Activated CD4-positive, alpha-beta memory T cell treated with anti-CD3 and anti-CD28 coated beads, Interleukin-2, amount 10 ng/mL, durations not matched to agents 7 days and 5 days (primary cell): ENCODE data around the gene SIRPD. TPM values are rescaled to one million over a fixed set of nuclear protein-coding genes. Genes with fewer than 3 reads are reported as not detected.

ENCODE experiments used
- CTCF ChIA-PET: fragments of 350-600 bp; sonication (Branson Sonifier 250); formaldehyde crosslinking; loops from one replicate; lab custom pipeline; 2021; ENCODE audit warnings: antibody characterized with exemption, inconsistent platforms; lab: Charles Lee
- POLR2A ChIA-PET: fragments of 350-600 bp; sonication (Branson Sonifier 250); formaldehyde crosslinking; loops from one replicate; lab custom pipeline; 2021; ENCODE audit warnings: antibody characterized with exemption; lab: Charles Lee
- DNase-seq: peaks from one replicate; pipeline ENCODE4 v3.0.0-alpha.2; 2020
- H3K27ac Mint-ChIP-seq: one replicate; pipeline ENCODE4 v1.8.0; 2021; ENCODE audit warnings: mild to moderate bottlenecking, mixed read lengths
- H3K27me3 Mint-ChIP-seq: one replicate; pipeline ENCODE4 v1.8.0; 2021; ENCODE audit warnings: mixed read lengths
- H3K36me3 Mint-ChIP-seq: one replicate; pipeline ENCODE4 v1.8.0; 2021; ENCODE audit warnings: low read depth, mixed read lengths
- H3K4me1 Mint-ChIP-seq: one replicate; pipeline ENCODE4 v1.8.0; 2021; ENCODE audit warnings: mixed read lengths
- H3K4me3 Mint-ChIP-seq: one replicate; pipeline ENCODE4 v1.8.0; 2021; ENCODE audit warnings: mild to moderate bottlenecking, mixed read lengths
- H3K9me3 Mint-ChIP-seq: one replicate; pipeline ENCODE4 v1.8.0; 2021; ENCODE audit warnings: mixed read lengths
- total RNA-seq, 2 experiments: library from RNA; stranded (reverse); gene quantifications; one replicate each; pipeline ENCODE4 v1.2.3, GENCODE V29; 2021

The SIRPD gene
- total RNA-seq, 2 experiments from 2014 or later: 0.15 TPM; not detected in 1

DNA sequence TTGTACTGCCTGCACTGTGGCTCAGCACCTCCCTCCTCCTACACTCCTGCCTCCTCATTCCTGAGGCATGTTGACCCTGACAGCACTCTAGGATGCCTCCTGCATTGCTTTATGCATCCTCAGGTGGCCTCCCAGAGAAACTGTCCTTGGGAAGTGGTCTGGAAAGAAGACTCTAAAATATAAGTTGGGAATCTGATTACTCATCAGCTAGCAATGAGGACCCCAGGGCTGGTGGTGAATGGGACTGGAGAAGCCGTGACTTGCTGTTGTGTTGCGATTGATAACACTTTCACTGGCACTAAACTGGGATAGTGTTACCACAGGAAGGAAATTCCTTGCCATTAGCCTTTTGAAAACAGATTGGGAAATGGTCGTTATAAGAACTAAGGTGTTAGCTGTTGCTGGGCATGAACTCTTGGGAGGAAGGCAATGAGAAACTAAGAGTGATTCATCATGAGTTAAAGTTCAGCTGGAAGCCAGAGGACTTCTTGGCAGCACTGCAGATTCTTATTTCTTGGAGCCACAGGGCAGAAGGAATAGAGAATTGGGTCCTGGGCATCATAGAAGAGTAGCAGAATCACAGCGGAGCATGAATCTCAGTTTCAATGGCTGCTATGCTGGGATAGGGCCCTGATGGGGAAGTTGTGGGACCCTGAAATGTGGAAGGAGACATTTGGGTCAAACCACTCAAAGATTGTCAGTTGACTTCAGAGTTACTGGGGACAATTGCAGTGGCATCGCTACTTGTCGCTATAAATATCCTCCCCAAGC lies 10.1 kb upstream of the SIRPD start:
- no peaks in the 10 kb centered on the region for H3K4me1 Mint-ChIP-seq
- no peak overlapping the region for H3K27ac Mint-ChIP-seq
- H3K36me3 Mint-ChIP-seq: peaks cover 3% of the 10 kb centered on the region
- H3K4me3 Mint-ChIP-seq: no peak overlapping the region
- no peak for DNase-seq
- no peaks in the 10 kb centered on the region for H3K27me3 Mint-ChIP-seq
- ChIA-PET POLR2A (no interaction called here), CTCF (no interaction called here)
- peaks cover 4% of the 10 kb centered on the region for H3K9me3 Mint-ChIP-seq

DNA sequence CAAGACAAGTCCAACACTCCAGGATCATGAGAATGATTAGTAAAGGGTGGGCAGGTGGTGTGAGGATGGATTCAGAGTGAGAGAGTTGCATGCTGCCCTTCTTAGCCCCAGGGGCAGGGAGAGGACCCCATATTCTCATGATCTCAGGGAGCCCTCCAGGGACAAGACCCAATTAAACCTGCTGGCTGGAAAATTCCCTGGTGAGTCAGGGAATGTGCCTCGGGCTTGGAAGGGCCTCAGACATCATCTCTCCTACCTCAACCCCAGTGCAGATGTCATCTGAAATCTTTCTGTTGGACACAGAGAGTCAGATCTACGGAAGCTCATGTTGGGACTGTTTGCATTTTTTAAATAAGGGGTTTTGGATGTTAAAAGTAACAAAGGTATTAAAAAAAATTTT lies 9.2 kb upstream of the SIRPD start:
- no peak overlapping the region for H3K4me3 Mint-ChIP-seq
- peaks cover 3% of the 10 kb centered on the region for H3K36me3 Mint-ChIP-seq
- H3K9me3 Mint-ChIP-seq: peaks cover 4% of the 10 kb centered on the region
- no peak overlapping the region for H3K27ac Mint-ChIP-seq
- POLR2A ChIA-PET: no interaction called here
- no peak for DNase-seq
- H3K4me1 Mint-ChIP-seq: no peaks in the 10 kb centered on the region
- no peaks in the 10 kb centered on the region for H3K27me3 Mint-ChIP-seq
- CTCF ChIA-PET: no interaction called here

DNA sequence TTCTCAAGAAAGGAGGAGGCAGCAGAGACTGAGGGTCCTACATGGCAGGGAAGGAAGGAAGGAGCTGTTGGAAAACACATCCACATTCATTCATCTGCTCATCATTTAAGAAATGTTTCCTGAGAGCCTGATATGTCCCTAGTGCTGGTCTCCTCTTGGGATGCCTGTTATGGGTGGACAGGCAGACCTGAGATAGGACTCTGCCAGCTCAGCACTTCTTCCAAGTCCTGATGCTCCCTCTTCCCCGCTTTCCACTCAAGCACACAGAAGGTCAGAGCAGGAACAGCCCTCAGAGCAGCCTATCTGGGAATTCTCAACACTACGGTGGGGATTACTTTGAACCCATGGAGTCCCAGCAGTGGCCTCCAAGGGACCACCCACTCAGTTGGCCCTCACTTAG lies 8.0 kb upstream of the SIRPD start:
- POLR2A ChIA-PET: no interaction called here
- Mint-ChIP-seq H3K4me1 (no peaks in the 10 kb centered on the region), H3K27ac (no peak overlapping the region), H3K4me3 (no peak overlapping the region), H3K27me3 (peaks cover 3% of the 10 kb centered on the region), H3K9me3 (peaks cover 6% of the 10 kb centered on the region), H3K36me3 (peaks cover 3% of the 10 kb centered on the region)
- no peak for DNase-seq
- CTCF ChIA-PET: no interaction called here

DNA sequence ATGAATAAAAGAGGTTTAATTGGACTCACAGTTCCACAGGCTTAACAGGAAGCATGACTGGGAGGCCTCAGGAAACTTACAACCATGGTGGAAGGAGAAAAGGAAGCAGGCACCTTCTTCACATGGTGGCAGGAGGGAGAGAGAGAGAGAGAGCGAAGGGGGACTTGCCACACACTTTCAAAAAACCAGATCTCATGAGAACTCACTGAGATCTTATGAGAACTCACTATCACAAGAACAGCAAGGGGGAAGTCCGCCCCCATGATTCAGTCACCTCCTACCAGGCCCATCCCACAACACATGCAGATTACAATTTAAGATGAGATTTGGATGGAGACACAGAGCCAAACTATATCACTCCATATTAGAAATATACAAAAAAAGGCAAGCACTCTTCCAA lies 6.1 kb upstream of the SIRPD start:
- Mint-ChIP-seq H3K27ac (no peak overlapping the region), H3K27me3 (peaks cover 3% of the 10 kb centered on the region), H3K36me3 (peaks cover 3% of the 10 kb centered on the region), H3K9me3 (peaks cover 6% of the 10 kb centered on the region), H3K4me1 (no peaks in the 10 kb centered on the region), H3K4me3 (no peak overlapping the region)
- POLR2A ChIA-PET: no interaction called here
- DNase-seq: no peak
- CTCF ChIA-PET: no interaction called here

DNA sequence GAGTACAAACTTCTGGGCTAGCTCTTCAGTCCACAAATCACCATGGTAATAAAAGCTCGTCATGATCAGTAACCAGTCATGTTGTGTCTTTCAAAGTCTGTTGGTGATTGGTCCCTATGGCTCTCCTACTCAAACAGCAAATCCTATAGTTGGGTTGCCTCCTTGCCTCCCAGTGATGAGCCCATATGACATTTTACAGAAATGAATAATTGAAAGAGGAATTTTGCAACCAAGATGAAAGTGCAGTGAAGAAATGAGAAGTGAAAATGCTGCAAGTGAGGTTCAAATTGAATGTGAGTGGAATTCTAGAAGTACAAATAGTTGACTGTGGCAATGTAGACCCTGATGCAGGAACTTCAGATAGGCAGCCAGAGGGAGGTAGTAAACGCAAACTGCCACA lies 5.1 kb upstream of the SIRPD start:
- Mint-ChIP-seq H3K27me3 (peaks cover 3% of the 10 kb centered on the region), H3K27ac (no peak overlapping the region), H3K4me3 (no peak overlapping the region), H3K9me3 (peaks cover 6% of the 10 kb centered on the region), H3K36me3 (peaks cover 3% of the 10 kb centered on the region), H3K4me1 (no peaks in the 10 kb centered on the region)
- CTCF ChIA-PET: interaction anchor here (1.0 kb wide), 1 partner anchor 59 kb away, joined by 3 read pairs; no protein-coding TSS in a partner anchor
- DNase-seq: no peak
- POLR2A ChIA-PET: no interaction called here

DNA sequence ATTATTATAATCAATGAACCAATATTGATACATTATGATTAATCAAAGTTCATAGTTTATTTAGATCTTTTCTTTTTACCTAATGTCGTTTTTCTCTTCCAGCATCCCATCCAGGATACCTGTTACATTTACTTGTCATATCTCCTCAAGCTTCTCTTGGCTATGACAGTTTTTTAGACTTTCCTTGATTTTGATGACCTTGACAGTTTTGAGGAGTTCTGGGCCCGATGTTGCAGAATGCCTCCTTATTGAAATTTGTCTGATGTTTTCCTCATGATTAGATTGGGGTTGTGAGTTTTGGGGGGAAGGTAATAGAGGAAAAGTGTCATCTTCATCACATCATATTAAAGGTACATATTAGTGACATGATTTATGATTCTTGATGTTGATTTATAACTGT lies 3.8 kb upstream of the SIRPD start:
- DNase-seq: no peak
- Mint-ChIP-seq H3K9me3 (peaks cover 8% of the 10 kb centered on the region), H3K27me3 (peaks cover 3% of the 10 kb centered on the region), H3K4me3 (no peak overlapping the region), H3K27ac (no peak overlapping the region), H3K36me3 (peaks cover 3% of the 10 kb centered on the region), H3K4me1 (peaks cover 2% of the 10 kb centered on the region)
- ChIA-PET CTCF (interaction anchor here (1.1 to 1.6 kb wide), 2 partner anchors 10 to 173 kb away, joined by 4 to 5 read pairs; no protein-coding TSS in a partner anchor), POLR2A (no interaction called here)

DNA sequence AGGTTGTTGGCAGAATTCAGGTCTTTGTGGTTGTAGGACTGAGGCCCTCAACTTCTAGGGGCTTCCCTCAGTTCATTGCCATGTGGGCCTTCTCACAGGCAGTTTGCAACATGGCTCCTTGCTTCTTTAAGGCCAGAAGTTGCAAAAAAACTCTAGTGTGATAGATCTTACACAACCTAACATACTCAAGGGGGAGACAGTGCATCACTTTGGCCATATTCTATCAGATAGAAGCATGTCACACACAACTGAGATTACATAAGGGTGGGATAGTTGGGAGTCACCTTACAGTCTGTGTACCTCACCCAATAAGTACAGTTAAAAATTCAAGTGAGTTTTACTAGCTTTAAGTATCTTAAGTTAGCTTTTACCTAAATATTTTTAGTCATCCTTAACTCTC lies 1.6 kb downstream of the SIRPD start:
- H3K27ac Mint-ChIP-seq: no peak overlapping the region

DNA sequence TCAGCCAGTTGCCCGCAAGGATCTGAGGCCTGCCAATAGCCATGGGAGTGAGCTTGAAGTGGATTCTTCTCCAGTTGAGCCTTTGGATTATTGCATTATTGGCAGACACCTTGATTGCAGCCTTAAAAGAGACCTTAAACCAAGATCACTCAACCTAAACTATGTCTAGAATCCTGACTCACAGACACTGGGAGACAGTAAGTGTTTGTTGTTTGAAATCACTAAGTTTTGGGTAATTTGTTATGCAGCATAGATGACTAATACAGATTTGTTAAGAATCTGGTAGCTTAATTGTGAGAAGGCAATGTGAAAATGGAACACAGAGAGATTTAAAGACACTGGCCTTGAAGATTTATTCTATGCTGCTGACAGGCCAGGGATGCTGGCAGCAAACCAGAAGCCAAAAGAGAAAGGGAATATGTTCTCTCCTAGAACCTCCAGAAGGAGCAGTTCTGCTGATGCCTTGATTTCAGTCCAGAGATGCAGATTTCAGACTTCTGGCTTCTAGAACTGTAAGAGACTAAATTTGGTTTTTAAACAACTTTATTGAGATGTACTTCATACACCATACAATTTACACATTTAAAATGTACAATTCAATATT lies 17.6 kb downstream of the SIRPD start:
- POLR2A ChIA-PET: no interaction called here
- DNase-seq: no peak
- Mint-ChIP-seq H3K36me3 (peaks cover 4% of the 10 kb centered on the region), H3K4me1 (no peaks in the 10 kb centered on the region), H3K4me3 (no peak overlapping the region), H3K9me3 (no peaks in the 10 kb centered on the region), H3K27me3 (peaks cover 32% of the 10 kb centered on the region), H3K27ac (no peak overlapping the region)
- CTCF ChIA-PET: interaction anchor here (1.7 kb wide), 1 partner anchor 237 kb away, joined by 11 read pairs; no protein-coding TSS in a partner anchor

More for the DNA sequence above, 1.6 kb downstream of the SIRPD start:
- peaks cover 3% of the 10 kb centered on the region for H3K4me1 Mint-ChIP-seq
- H3K9me3 Mint-ChIP-seq: peaks cover 8% of the 10 kb centered on the region
- no peak for DNase-seq
- peaks cover 2% of the 10 kb centered on the region for H3K36me3 Mint-ChIP-seq
- CTCF ChIA-PET: interaction anchor here (0.8 to 3.3 kb wide), 5 partner anchors 176 to 221 kb away, joined by 3 to 22 read pairs (median 4); no protein-coding TSS in a partner anchor
- no peak overlapping the region for H3K4me3 Mint-ChIP-seq
- POLR2A ChIA-PET: interaction anchor here (2.0 kb wide), 1 partner anchor 179 kb away, joined by 4 read pairs; no protein-coding TSS in a partner anchor
- no peaks in the 10 kb centered on the region for H3K27me3 Mint-ChIP-seq

DNA sequence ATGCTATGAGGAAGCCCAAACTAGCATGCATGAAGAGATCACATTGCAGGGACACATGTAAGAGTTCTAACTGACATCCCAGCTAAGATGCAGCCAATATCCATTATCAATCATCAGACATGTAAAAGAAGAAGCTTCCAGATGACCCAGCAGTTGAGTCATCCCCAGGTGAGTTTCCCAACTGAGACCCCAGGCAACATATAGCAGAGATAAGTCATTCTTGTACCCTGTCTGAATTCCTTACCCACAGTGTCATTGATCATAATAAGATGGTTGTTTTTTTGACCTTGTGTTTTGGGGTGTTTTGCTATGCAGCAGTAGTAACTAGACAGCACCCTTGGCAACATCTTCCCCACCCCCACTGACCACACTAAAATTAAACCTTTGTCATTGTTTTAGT lies 18.9 kb downstream of the SIRPD start:
- ChIA-PET CTCF (interaction anchor here (1.0 to 1.7 kb wide), 2 partner anchors 196 to 238 kb away, joined by 3 to 11 read pairs; no protein-coding TSS in a partner anchor), POLR2A (no interaction called here)
- H3K27ac Mint-ChIP-seq: no peak overlapping the region
- H3K4me1 Mint-ChIP-seq: no peaks in the 10 kb centered on the region
- H3K9me3 Mint-ChIP-seq: no peaks in the 10 kb centered on the region
- DNase-seq: no peak
- H3K36me3 Mint-ChIP-seq: peaks cover 2% of the 10 kb centered on the region
- no peak overlapping the region for H3K4me3 Mint-ChIP-seq
- peaks cover 25% of the 10 kb centered on the region for H3K27me3 Mint-ChIP-seq

DNA sequence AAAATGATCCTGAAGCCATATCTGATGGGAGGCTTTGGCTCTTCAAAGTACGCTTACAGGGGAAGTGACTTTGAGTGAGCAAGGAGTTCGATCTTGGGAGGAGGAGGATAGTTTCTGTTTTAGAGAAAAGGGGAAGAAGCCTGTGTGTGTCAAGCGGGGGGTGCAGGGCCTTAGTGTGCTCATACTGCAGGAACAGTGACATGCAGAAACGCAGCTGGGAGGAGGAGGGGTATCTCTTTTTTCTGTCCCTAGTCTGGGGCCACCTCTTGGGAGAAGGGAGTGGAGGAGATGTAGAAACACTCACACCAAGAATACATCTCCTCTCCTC lies 19.8 kb downstream of the SIRPD start:
- CTCF ChIA-PET: interaction anchor here (1.0 kb wide), 1 partner anchor 197 kb away, joined by 3 read pairs; no protein-coding TSS in a partner anchor
- Mint-ChIP-seq H3K27ac (no peak overlapping the region), H3K4me3 (no peak overlapping the region), H3K9me3 (no peaks in the 10 kb centered on the region), H3K36me3 (no peaks in the 10 kb centered on the region), H3K27me3 (peaks cover 19% of the 10 kb centered on the region), H3K4me1 (no peaks in the 10 kb centered on the region)
- no peak for DNase-seq
- POLR2A ChIA-PET: no interaction called here

DNA sequence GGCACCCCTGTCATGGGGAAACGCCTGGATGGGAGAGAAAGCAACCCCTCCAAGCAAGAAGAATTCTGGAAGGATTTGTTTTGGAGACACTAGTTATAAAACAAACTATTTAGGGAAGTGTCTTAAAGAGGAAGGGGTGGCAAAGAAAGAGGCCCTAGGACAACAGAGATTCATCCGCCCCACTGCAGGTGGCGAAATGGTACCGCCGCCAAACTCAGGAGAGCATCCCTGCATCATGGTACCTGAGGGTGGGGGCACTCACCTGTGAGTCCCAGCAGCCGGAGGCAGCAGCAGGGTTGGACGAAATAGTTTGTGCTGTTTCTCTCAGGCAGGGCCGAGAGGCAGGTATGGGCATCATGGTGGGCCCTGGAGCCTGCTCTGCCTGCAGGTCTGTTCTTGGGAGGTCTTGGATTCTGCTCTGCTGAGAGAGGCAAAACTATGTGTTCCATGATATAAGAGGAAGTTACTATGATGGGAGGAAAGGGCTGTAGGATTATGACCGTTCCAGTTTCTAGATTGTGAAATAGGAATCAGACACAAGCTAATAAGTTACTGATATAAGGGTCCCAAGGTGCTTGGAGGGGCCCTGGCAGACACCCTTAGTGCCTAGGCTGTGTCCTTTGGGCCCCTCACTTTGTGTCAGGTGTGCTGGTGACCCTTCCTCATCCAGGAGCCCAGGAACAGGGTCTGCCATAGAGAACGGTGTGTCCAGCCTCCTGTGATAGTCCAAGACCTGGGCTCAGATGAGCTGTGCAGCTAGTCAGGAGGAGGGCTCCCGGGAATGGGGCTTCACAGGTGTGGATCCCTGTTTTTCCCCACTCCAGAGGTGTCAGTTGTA lies 20.4 kb downstream of the SIRPD start:
- H3K27ac Mint-ChIP-seq: no peak overlapping the region
- H3K4me3 Mint-ChIP-seq: no peak overlapping the region
- POLR2A ChIA-PET: no interaction called here
- CTCF ChIA-PET: no interaction called here
- no peaks in the 10 kb centered on the region for H3K4me1 Mint-ChIP-seq
- H3K9me3 Mint-ChIP-seq: no peaks in the 10 kb centered on the region
- DNase-seq: no peak
- H3K36me3 Mint-ChIP-seq: no peaks in the 10 kb centered on the region
- peaks cover 13% of the 10 kb centered on the region for H3K27me3 Mint-ChIP-seq

DNA sequence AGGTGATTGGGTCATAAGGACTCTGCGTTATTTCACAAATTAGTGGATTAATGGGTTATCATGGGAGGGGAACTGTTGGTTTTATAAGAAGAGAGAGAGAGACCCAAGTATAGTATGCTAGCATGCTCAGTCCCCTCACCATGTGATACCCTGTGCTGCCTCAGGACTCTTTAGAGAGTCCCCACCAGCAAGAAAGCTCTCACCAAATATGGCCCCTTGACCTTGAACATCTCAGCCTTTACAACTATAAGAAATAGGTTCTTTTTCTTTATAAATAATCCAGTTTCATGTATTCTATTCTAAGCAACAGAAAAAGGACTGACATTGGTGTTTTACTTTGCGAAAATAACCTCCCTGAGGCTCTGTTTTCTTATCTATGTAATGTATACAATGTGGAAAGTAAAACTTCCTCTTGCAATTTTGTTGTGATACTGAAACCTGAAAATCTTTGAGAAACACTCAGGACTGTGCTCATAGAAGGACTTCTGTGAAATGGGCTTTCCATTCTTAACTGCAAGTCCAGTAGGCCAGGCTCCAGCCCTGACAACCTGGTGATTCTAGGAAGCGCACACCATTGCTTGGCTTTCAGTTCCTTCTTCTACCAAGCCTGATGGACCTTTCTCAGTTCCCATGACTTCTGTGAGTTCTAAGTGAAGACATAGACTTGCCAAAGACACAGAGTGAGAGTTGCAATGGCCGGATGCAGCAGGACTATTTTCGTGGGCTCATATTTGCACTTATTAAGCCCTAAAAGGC lies 21.9 kb downstream of the SIRPD start:
- DNase-seq: no peak
- ChIA-PET CTCF (no interaction called here), POLR2A (no interaction called here)
- Mint-ChIP-seq H3K27ac (no peak overlapping the region), H3K4me1 (no peaks in the 10 kb centered on the region), H3K36me3 (no peaks in the 10 kb centered on the region), H3K27me3 (peaks cover 11% of the 10 kb centered on the region), H3K9me3 (no peaks in the 10 kb centered on the region), H3K4me3 (no peak overlapping the region)
